HUDEP-2 (cell line): ENCODE measurements around the gene ACSS1.

ENCODE experiments used
- DNase-seq, 76 experiments: peaks; one replicate each; lab custom pipeline; 2025; ENCODE audit not compliant: unreplicated experiment in 76 of 76; lab: John Stamatoyannopoulos, UW

Gene ACSS1

GRCh38 chr20:24961384-24962181 is 96.4 kb downstream of the ACSS1 start:
- DNase-seq, result no peak

GRCh38 chr20:24960861-24961260 is 97.1 kb downstream of the ACSS1 start:
- DNase-seq, result no peak

GRCh38 chr20:24960302-24960801 is 97.6 kb downstream of the ACSS1 start:
- no peak for DNase-seq

GRCh38 chr20:24959591-24960301 is 98.2 kb downstream of the ACSS1 start:
- DNase-seq, result no peak

- DNase-seq, result no peak
These were observed 99.2 kb downstream of the ACSS1 start for GRCh38 chr20:24958506-24959385.

GRCh38 chr20:24957326-24958016 is 100.5 kb downstream of the ACSS1 start:
- DNase-seq, result no peak
